Measurements from ENCODE around the gene ATP2B1.

ATP2B1 gene

DNA sequence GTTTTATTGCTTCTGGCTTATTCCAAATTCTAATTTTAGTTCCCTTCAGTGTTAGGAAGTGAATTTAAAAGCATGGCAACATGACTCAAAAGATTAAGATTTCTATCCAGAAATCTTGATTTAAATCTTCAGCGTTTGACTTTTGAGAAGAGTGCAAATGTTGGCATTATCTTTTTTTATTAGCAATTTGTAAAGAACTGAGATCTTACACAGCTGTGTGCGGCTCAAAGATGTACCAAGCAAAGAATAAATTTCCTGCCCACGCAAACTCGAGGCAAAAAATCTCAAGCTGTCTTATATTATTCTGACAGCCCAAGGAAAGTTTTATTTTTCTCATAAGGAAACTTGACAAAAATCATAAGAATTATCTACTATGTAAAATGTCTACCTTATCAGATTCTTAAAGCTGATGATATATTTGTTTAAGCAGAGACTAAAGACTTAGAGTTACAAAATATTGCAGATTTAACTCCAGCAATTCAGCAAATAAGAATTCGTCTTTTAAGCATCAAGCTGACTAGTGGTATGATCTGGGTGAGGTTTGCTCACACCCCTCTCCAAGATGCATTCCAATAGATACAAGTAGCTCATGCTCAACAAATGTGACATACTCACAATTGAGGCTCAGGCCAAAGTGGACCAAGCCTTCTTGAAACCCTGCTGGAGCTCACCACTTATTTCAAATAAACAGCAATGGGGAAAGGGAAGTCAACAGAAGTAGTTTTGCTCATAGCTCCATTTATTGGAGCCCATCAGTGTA is 135.4 kb downstream of the ATP2B1 start:
- TF ChIP-seq KLF10 (tag by site-specific recombination; IDR thresholded peaks at IDR 0.05) = no peak
- no peak for TF ChIP-seq ZIC2 (tag by site-specific recombination; IDR thresholded peaks at IDR 0.05)
- TF ChIP-seq, protein P1, sequence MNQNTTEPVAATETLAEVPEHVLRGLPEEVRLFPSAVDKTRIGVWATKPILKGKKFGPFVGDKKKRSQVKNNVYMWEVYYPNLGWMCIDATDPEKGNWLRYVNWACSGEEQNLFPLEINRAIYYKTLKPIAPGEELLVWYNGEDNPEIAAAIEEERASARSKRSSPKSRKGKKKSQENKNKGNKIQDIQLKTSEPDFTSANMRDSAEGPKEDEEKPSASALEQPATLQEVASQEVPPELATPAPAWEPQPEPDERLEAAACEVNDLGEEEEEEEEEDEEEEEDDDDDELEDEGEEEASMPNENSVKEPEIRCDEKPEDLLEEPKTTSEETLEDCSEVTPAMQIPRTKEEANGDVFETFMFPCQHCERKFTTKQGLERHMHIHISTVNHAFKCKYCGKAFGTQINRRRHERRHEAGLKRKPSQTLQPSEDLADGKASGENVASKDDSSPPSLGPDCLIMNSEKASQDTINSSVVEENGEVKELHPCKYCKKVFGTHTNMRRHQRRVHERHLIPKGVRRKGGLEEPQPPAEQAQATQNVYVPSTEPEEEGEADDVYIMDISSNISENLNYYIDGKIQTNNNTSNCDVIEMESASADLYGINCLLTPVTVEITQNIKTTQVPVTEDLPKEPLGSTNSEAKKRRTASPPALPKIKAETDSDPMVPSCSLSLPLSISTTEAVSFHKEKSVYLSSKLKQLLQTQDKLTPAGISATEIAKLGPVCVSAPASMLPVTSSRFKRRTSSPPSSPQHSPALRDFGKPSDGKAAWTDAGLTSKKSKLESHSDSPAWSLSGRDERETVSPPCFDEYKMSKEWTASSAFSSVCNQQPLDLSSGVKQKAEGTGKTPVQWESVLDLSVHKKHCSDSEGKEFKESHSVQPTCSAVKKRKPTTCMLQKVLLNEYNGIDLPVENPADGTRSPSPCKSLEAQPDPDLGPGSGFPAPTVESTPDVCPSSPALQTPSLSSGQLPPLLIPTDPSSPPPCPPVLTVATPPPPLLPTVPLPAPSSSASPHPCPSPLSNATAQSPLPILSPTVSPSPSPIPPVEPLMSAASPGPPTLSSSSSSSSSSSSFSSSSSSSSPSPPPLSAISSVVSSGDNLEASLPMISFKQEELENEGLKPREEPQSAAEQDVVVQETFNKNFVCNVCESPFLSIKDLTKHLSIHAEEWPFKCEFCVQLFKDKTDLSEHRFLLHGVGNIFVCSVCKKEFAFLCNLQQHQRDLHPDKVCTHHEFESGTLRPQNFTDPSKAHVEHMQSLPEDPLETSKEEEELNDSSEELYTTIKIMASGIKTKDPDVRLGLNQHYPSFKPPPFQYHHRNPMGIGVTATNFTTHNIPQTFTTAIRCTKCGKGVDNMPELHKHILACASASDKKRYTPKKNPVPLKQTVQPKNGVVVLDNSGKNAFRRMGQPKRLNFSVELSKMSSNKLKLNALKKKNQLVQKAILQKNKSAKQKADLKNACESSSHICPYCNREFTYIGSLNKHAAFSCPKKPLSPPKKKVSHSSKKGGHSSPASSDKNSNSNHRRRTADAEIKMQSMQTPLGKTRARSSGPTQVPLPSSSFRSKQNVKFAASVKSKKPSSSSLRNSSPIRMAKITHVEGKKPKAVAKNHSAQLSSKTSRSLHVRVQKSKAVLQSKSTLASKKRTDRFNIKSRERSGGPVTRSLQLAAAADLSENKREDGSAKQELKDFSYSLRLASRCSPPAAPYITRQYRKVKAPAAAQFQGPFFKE (tag by site-specific recombination; IDR thresholded peaks at IDR 0.05; ENCODE audit: borderline replicate concordance) = no peak
- no peak for TF ChIP-seq SETDB1 (IDR thresholded peaks at IDR 0.05; ENCODE audit: insufficient read length, low read length)
- TF ChIP-seq ZNF600 (tag by site-specific recombination; IDR thresholded peaks at IDR 0.05) = no peak
- no peak for TF ChIP-seq TRIM28 (IDR thresholded peaks at IDR 0.05; ENCODE audit: borderline replicate concordance, low read length)
- Histone ChIP-seq H3K36me3 (ENCODE audit: control insufficient read depth in 2 of 2, insufficient read depth in 1 of 2, low read length in 2 of 2) (no peaks in the 10 kb centered on the region), H3K4me1 (ENCODE audit: control insufficient read depth, insufficient read depth, low read length) (peaks cover 11% of the 10 kb centered on the region), H3K4me3 (ENCODE audit: low read depth, low read length) (no peak overlapping the region), H3K9me3 (ENCODE audit: control insufficient read depth, insufficient read depth, low read depth, low read length) (no peaks in the 10 kb centered on the region), H3K27ac (ENCODE audit: extremely low read depth, low read depth, low read length) (no peak overlapping the region)
- ChIA-PET POLR2A (no interaction called here), CTCF (interaction anchor here (0.6 kb wide), 1 partner anchor 18 kb away, joined by 6 read pairs; no protein-coding TSS in a partner anchor)

DNA sequence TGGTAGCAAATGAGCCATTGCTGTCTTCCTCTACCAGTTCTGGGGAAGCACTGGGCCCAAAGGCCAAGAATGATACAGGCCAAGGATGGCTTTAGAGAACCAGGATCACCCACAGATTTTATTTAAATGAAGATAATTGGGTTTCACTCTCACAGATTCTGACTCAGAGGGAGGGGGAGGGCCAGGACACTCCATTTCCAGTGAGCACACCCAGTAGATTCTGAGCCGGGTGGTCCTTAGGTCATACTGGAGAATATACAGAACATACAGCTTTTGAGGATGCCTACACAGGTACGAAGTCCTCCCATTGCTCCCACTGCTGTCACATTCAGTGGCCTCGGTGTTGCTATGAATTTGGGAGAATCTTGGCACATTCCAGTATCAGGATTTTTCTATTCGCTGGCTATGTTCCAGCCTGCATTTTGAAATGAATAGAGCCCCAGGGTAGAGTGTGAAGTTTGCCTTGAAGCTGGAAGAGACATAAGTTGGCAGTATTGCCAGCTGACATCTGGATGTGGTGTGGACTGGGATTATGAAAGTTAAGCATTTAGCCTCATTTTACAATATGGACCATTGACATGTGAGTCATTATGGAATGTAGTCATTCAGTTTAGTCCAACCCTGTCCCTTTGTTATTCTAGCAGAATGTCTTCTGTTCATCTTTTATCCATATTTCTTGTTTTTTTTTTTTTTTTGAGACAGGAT is 137.0 kb downstream of the ATP2B1 start:
- CTCF ChIA-PET = interaction anchor here (0.5 kb wide), 1 partner anchor 74 kb away, joined by 3 read pairs; no protein-coding TSS in a partner anchor
- no peak overlapping the region for H3K27ac ChIP-seq (ENCODE audit: extremely low read depth, low read depth, low read length)
- peaks cover 11% of the 10 kb centered on the region for H3K4me1 ChIP-seq (ENCODE audit: control insufficient read depth, insufficient read depth, low read length)
- POLR2A ChIA-PET = no interaction called here
- H3K36me3 ChIP-seq (ENCODE audit: control insufficient read depth in 2 of 2, insufficient read depth in 1 of 2, low read length in 2 of 2) = no peaks in the 10 kb centered on the region
- no peak overlapping the region for H3K4me3 ChIP-seq (ENCODE audit: low read depth, low read length)
- no peaks in the 10 kb centered on the region for H3K9me3 ChIP-seq (ENCODE audit: control insufficient read depth, insufficient read depth, low read depth, low read length)
- TF ChIP-seq ZNF658 (tag by site-specific recombination; IDR thresholded peaks at IDR 0.05) = no peak
- no peak for TF ChIP-seq ZNF146 (tag by site-specific recombination; IDR thresholded peaks at IDR 0.05)
- no peak for TF ChIP-seq ZNF473 (tag by site-specific recombination; IDR thresholded peaks at IDR 0.05)
- TF ChIP-seq SP2 (tag by site-specific recombination; IDR thresholded peaks at IDR 0.05) = no peak
- TF ChIP-seq YY1 (tag by site-specific recombination; IDR thresholded peaks at IDR 0.05) = no peak
- TF ChIP-seq ZNF324 (tag by site-specific recombination; IDR thresholded peaks at IDR 0.05) = no peak
- TF ChIP-seq ZNF416 (tag by site-specific recombination; IDR thresholded peaks at IDR 0.05) = no peak
- TF ChIP-seq SP7 (tag by site-specific recombination; IDR thresholded peaks at IDR 0.05) = no peak
- no peak for TF ChIP-seq ZNF354C (tag by site-specific recombination; IDR thresholded peaks at IDR 0.05; ENCODE audit: borderline replicate concordance, low read depth)
- no peak for TF ChIP-seq ZNF37A (tag by site-specific recombination; IDR thresholded peaks at IDR 0.05)
- TF ChIP-seq, protein P2, sequence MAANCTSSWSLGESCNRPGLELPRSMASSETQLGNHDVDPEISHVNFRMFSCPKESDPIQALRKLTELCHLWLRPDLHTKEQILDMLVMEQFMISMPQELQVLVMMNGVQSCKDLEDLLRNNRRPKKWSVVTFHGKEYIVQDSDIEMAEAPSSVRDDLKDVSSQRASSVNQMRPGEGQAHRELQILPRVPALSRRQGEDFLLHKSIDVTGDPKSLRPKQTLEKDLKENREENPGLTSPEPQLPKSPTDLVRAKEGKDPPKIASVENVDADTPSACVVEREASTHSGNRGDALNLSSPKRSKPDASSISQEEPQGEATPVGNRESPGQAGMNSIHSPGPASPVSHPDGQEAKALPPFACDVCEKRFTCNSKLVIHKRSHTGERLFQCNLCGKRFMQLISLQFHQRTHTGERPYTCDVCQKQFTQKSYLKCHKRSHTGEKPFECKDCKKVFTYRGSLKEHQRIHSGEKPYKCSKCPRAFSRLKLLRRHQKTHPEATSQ (tag by site-specific recombination; IDR thresholded peaks at IDR 0.05) = no peak
- TF ChIP-seq ZNF501 (tag by site-specific recombination; IDR thresholded peaks at IDR 0.05) = no peak
- no peak for TF ChIP-seq ZNF596 (tag by site-specific recombination; IDR thresholded peaks at IDR 0.05)
- no peak for TF ChIP-seq ZNF274 (IDR thresholded peaks at IDR 0.05; ENCODE audit: low read length)
- TF ChIP-seq ZNF274 (tag by site-specific recombination; IDR thresholded peaks at IDR 0.05; ENCODE audit: borderline replicate concordance) = no peak
- no peak for TF ChIP-seq ZNF223 (tag by site-specific recombination; IDR thresholded peaks at IDR 0.05)
- no peak for TF ChIP-seq ZNF157 (tag by site-specific recombination; IDR thresholded peaks at IDR 0.05)
- no peak for TF ChIP-seq ZNF629 (tag by site-specific recombination; IDR thresholded peaks at IDR 0.05)

Data from HEK293 (cell line).